Measurements from ENCODE around the gene SREBF1.

The SREBF1 gene

GRCh38 chr17:17870247-17870646 is 33.5 kb upstream of the SREBF1 start:
- no peak overlapping the region for H3K4me3 ChIP-seq (ENCODE audit: low read length)
- TF ChIP-seq ZNF274 (IDR thresholded peaks at IDR 0.05; ENCODE audit: low read depth, low read length) = no peak

- H3K4me3 ChIP-seq (ENCODE audit: low read length) = no peak overlapping the region
Measured at GRCh38 chr17:17868641-17869522, 32.1 kb upstream of the SREBF1 start.

GRCh38 chr17:17866897-17867296 is 30.1 kb upstream of the SREBF1 start:
- TF ChIP-seq ZNF274 (IDR thresholded peaks at IDR 0.05; ENCODE audit: low read depth, low read length) = no peak
- no peak overlapping the region for H3K4me3 ChIP-seq (ENCODE audit: low read length)

More at GRCh38 chr17:17868641-17869522, 32.1 kb upstream of the SREBF1 start:
- TF ChIP-seq ZNF274 (IDR thresholded peaks at IDR 0.05; ENCODE audit: low read depth, low read length) = no peak

- no peak for TF ChIP-seq ZNF274 (IDR thresholded peaks at IDR 0.05; ENCODE audit: low read depth, low read length)
Measured at GRCh38 chr17:17866425-17866824, 29.6 kb upstream of the SREBF1 start.

GRCh38 chr17:17865035-17865434 is 28.2 kb upstream of the SREBF1 start:
- no peak overlapping the region for H3K4me3 ChIP-seq (ENCODE audit: low read length)
- TF ChIP-seq ZNF274 (IDR thresholded peaks at IDR 0.05; ENCODE audit: low read depth, low read length) = no peak

More at GRCh38 chr17:17866425-17866824, 29.6 kb upstream of the SREBF1 start:
- H3K4me3 ChIP-seq (ENCODE audit: low read length) = no peak overlapping the region

GRCh38 chr17:17860766-17861107 is 24.0 kb upstream of the SREBF1 start:
- TF ChIP-seq ZNF274 (IDR thresholded peaks at IDR 0.05; ENCODE audit: low read depth, low read length) = no peak

GRCh38 chr17:17859909-17860765 is 23.4 kb upstream of the SREBF1 start:
- no peak for TF ChIP-seq ZNF274 (IDR thresholded peaks at IDR 0.05; ENCODE audit: low read depth, low read length)

More at GRCh38 chr17:17860766-17861107, 24.0 kb upstream of the SREBF1 start:
- no peak overlapping the region for H3K4me3 ChIP-seq (ENCODE audit: low read length)

GRCh38 chr17:17857496-17857895 is 20.7 kb upstream of the SREBF1 start:
- H3K4me3 ChIP-seq (ENCODE audit: low read length) = no peak overlapping the region
- no peak for TF ChIP-seq ZNF274 (IDR thresholded peaks at IDR 0.05; ENCODE audit: low read depth, low read length)

More at GRCh38 chr17:17859909-17860765, 23.4 kb upstream of the SREBF1 start:
- H3K4me3 ChIP-seq (ENCODE audit: low read length) = no peak overlapping the region

- TF ChIP-seq ZNF274 (IDR thresholded peaks at IDR 0.05; ENCODE audit: low read depth, low read length) = no peak
- H3K4me3 ChIP-seq (ENCODE audit: low read length) = no peak overlapping the region
Measured at GRCh38 chr17:17856386-17856785, 19.6 kb upstream of the SREBF1 start.

- no peak overlapping the region for H3K4me3 ChIP-seq (ENCODE audit: low read length)
- no peak for TF ChIP-seq ZNF274 (IDR thresholded peaks at IDR 0.05; ENCODE audit: low read depth, low read length)
Measured at GRCh38 chr17:17855976-17856375, 19.2 kb upstream of the SREBF1 start.

GRCh38 chr17:17853811-17854447 is 17.1 kb upstream of the SREBF1 start:
- H3K4me3 ChIP-seq (ENCODE audit: low read length) = no peak overlapping the region
- no peak for TF ChIP-seq ZNF274 (IDR thresholded peaks at IDR 0.05; ENCODE audit: low read depth, low read length)

GRCh38 chr17:17852930-17853329 is 16.1 kb upstream of the SREBF1 start:
- TF ChIP-seq ZNF274 (IDR thresholded peaks at IDR 0.05; ENCODE audit: low read depth, low read length) = no peak
- H3K4me3 ChIP-seq (ENCODE audit: low read length) = no peak overlapping the region

- TF ChIP-seq ZNF274 (IDR thresholded peaks at IDR 0.05; ENCODE audit: low read depth, low read length) = no peak
- H3K4me3 ChIP-seq (ENCODE audit: low read length) = no peak overlapping the region
Measured at GRCh38 chr17:17851103-17852002, 14.6 kb upstream of the SREBF1 start.
